Measurements from ENCODE around the gene RIOK3. TPM values are rescaled to one million over a fixed set of nuclear protein-coding genes. Genes with fewer than 3 reads are reported as not detected.
A peak's percentile ranks its signal among the peaks of the same experiment; 100 is the strongest.

RIOK3 gene
- total RNA-seq, 1 experiment from 2014 or later: 35.8 TPM

DNA sequence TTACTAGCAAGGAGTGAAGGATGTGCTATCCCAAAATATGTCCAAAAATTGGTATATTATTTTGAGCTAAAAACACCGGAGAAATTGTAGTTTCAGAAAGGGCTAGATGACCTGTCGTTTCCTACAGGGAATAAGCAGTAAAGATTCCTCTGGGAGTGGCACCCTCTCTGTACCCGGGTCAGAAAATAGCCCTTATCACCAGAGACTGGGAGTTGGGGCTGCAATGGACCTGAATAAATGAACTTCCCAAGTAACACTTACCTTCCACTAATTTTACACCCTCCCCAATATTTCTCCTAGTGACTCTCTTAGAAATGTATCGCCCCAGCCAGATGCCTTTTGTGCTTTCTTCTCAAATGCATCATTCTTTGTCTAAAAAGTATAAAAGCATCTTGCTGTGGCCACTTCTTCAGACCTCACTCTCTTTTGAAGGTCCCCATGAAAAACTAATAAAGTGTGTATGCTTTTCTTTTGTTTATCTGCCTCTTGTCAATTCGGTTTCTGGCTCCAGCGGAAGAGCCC, 49.5 kb downstream of the RIOK3 start:
- Histone ChIP-seq H3K27me3 (replicated peaks; ENCODE audit: insufficient read depth, low read depth, low read length, poor library complexity) (no peaks in the 10 kb centered on the region), H3K9me3 (ENCODE audit: low read depth, low read length, poor library complexity, severe bottlenecking) (no peaks in the 10 kb centered on the region), H3K4me3 (ENCODE audit: low read depth, low read length, poor library complexity, severe bottlenecking) (peak overlapping the region; percentile 76), H3K4me1 (ENCODE audit: insufficient read depth, low read length, poor library complexity, severe bottlenecking) (peaks cover 10% of the 10 kb centered on the region), H3K27ac (ENCODE audit: low read depth, low read length, poor library complexity, severe bottlenecking) (peak overlapping the region; percentile 87), H3K36me3 (ENCODE audit: insufficient read depth, low read length, poor library complexity, severe bottlenecking) (no peaks in the 10 kb centered on the region)
- BruUV-seq (replicated peaks): TSS peak; percentile 76
- POLR2A ChIA-PET (ENCODE audit: low non-redundant PET): no interaction called here
- intact Hi-C loops (cut with micrococcal nuclease; ENCODE audit: unreplicated experiment): loop anchor here (10.0 kb wide), 2 partner anchors 632 to 678 kb away; partner anchors contain the start of gene CABYR
- TF ChIP-seq EZH2 (IDR thresholded peaks at IDR 0.05; ENCODE audit: borderline replicate concordance, low read depth, low read length, poor library complexity, severe bottlenecking): no peak
- TF ChIP-seq, protein P1, sequence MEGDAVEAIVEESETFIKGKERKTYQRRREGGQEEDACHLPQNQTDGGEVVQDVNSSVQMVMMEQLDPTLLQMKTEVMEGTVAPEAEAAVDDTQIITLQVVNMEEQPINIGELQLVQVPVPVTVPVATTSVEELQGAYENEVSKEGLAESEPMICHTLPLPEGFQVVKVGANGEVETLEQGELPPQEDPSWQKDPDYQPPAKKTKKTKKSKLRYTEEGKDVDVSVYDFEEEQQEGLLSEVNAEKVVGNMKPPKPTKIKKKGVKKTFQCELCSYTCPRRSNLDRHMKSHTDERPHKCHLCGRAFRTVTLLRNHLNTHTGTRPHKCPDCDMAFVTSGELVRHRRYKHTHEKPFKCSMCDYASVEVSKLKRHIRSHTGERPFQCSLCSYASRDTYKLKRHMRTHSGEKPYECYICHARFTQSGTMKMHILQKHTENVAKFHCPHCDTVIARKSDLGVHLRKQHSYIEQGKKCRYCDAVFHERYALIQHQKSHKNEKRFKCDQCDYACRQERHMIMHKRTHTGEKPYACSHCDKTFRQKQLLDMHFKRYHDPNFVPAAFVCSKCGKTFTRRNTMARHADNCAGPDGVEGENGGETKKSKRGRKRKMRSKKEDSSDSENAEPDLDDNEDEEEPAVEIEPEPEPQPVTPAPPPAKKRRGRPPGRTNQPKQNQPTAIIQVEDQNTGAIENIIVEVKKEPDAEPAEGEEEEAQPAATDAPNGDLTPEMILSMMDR (conservative IDR thresholded peaks at IDR 0.05; ENCODE audit: low read depth, low read length): no peak
- DNase-seq (ENCODE audit: low spot score): no peak
- CTCF ChIA-PET: interaction anchor here (1.0 kb wide), 1 partner anchor 471 kb away, joined by 3 read pairs; no protein-coding TSS in a partner anchor

DNA sequence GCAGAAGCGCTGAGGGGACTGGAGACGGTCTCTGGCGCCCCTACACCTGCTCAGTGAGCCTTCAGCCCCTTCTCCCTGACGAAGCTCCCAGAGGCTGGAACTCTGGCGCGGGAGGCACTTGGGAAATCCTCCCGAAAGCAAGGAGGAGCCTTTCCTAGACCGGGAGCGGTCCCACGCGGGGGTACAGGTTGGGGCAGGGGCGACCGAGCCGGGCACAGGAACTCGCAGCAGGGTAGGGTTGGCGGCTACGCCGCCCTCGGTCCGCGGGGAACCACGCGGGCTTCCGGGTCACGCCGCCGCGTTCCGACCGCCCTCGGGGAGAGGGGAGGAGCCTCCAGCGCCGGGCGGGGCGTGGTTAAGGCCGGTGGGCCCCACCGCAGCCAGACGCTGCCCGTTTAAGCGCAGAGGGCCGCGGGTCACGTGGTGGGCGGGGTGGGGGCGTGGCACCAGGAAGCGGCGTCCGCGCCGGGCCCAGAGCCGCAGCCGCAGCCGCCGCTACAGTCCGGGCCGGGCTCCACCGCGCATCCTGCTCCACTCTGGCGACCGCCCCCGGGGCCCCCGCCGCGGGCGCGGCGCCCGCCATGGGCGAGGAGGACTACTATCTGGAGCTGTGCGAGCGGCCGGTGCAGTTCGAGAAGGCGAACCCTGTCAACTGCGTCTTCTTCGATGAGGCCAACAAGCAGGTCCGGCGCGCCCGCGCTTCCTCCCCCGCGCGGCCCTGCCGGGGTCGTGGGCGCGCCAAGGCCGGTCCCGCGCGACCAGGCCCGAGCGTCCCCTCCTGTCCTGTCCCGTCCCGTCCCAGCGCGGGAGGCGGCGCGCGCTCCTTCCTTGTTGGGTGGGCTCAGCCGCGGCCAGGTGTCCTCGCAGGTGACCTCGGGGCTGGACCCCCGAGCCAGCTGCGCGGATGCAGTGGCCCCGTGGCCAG, 50.2 kb downstream of the RIOK3 start, which contains the start of gene RMC1:
TSS of gene RMC1 (plus strand) at position 474 of the 925 bp plus-strand sequence. CDS start at position 582, 108 bp downstream.
- peaks cover 10% of the 10 kb centered on the region for H3K4me1 ChIP-seq (ENCODE audit: insufficient read depth, low read length, poor library complexity, severe bottlenecking)
- intact Hi-C loops (cut with micrococcal nuclease; ENCODE audit: unreplicated experiment): loop anchor here (10.0 kb wide), 2 partner anchors 632 to 678 kb away; partner anchors contain the start of gene CABYR
- DNase-seq (ENCODE audit: low spot score): peak; percentile 95
- BruUV-seq (replicated peaks): no TSS peak
- ChIA-PET POLR2A (ENCODE audit: low non-redundant PET) (no interaction called here), CTCF (interaction anchor here (1.0 kb wide), 1 partner anchor 472 kb away, joined by 3 read pairs; no protein-coding TSS in a partner anchor)
- H3K27me3 ChIP-seq (replicated peaks; ENCODE audit: insufficient read depth, low read depth, low read length, poor library complexity): no peaks in the 10 kb centered on the region
- peak within 1 kb of the TSS; percentile 87 for H3K27ac ChIP-seq (ENCODE audit: low read depth, low read length, poor library complexity, severe bottlenecking)
- H3K4me3 ChIP-seq (ENCODE audit: low read depth, low read length, poor library complexity, severe bottlenecking): peak within 1 kb of the TSS; percentile 76
- no peaks in the 10 kb centered on the region for H3K9me3 ChIP-seq (ENCODE audit: low read depth, low read length, poor library complexity, severe bottlenecking)
- TF ChIP-seq, protein P1 (conservative IDR thresholded peaks at IDR 0.05; ENCODE audit: low read depth, low read length): 0 out of 2 replicates have a peak, but pooled peaks have one; percentile 18
- TF ChIP-seq EZH2 (IDR thresholded peaks at IDR 0.05; ENCODE audit: borderline replicate concordance, low read depth, low read length, poor library complexity, severe bottlenecking): no peak
- no peaks in the 10 kb centered on the region for H3K36me3 ChIP-seq (ENCODE audit: insufficient read depth, low read length, poor library complexity, severe bottlenecking)

DNA sequence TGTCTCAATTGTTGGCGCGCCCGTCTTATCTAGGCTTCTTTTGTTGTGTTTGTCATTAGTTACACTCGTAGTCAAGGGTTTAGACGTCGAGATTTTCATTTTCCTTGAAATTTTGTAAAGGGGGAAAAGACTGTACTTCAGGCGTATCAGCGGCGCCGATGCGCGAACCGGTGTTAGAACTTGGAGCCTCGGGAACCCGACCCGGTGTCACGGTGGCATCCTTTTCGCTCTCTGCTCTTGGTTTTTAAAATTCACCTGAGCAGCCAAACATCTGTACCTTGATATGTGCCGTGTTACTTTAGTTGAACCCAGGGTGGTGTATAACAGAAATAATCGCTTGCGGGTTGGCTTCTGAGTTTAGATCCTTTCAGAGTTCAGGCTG, 50.9 kb downstream of the RIOK3 start:
- peak overlapping the region; percentile 87 for H3K27ac ChIP-seq (ENCODE audit: low read depth, low read length, poor library complexity, severe bottlenecking)
- DNase-seq (ENCODE audit: low spot score): peak; percentile 22
- BruUV-seq (replicated peaks): no TSS peak
- no peaks in the 10 kb centered on the region for H3K36me3 ChIP-seq (ENCODE audit: insufficient read depth, low read length, poor library complexity, severe bottlenecking)
- H3K4me3 ChIP-seq (ENCODE audit: low read depth, low read length, poor library complexity, severe bottlenecking): peak overlapping the region; percentile 76
- TF ChIP-seq, protein P1 (conservative IDR thresholded peaks at IDR 0.05; ENCODE audit: low read depth, low read length): no peak
- no peak for TF ChIP-seq EZH2 (IDR thresholded peaks at IDR 0.05; ENCODE audit: borderline replicate concordance, low read depth, low read length, poor library complexity, severe bottlenecking)
- intact Hi-C loops (cut with micrococcal nuclease; ENCODE audit: unreplicated experiment): loop anchor here (10.0 kb wide), 2 partner anchors 631 to 679 kb away; partner anchors contain the start of gene CABYR
- ChIA-PET CTCF (no interaction called here), POLR2A (ENCODE audit: low non-redundant PET) (no interaction called here)
- H3K9me3 ChIP-seq (ENCODE audit: low read depth, low read length, poor library complexity, severe bottlenecking): no peaks in the 10 kb centered on the region
- no peaks in the 10 kb centered on the region for H3K27me3 ChIP-seq (replicated peaks; ENCODE audit: insufficient read depth, low read depth, low read length, poor library complexity)
- peaks cover 10% of the 10 kb centered on the region for H3K4me1 ChIP-seq (ENCODE audit: insufficient read depth, low read length, poor library complexity, severe bottlenecking)

Data from A673 (cell line).